ENCODE measurements around the gene ARRB2. TPM values are rescaled to one million over a fixed set of nuclear protein-coding genes. Genes with fewer than 3 reads are reported as not detected.

The ARRB2 gene
- total and polyA plus RNA-seq, 2 of the 4 experiments (the other 2 are of a cell fraction), result 3.9 to 10.6 TPM

DNA sequence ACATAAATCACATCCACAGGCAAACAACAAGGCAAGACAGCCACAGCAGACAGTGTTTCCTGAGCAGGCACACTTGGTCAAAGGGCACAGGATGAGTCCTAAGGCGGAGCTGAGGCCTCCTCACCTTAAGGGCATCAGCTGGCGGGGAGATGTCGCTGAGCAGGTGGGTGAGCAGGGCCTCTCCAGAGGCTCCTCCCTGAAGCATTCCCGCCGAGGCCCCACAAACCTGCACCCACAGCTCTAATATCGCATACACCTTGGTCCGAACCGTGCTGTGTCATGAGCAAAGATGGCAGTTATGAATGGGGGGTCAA, 35.8 kb upstream of the ARRB2 start:
- Histone ChIP-seq H3K18ac (ENCODE audit: low read depth, low read length) (no peak overlapping the region), H3K9me1 (ENCODE audit: insufficient read depth, low read length) (peaks cover 10% of the 10 kb centered on the region), H2AK9ac (replicated peaks; ENCODE audit: low read depth, low read length, poor library complexity) (no peak overlapping the region), H3K27ac (ENCODE audit: insufficient read depth, low read length) (no peak overlapping the region), H3K36me3 (ENCODE audit: control insufficient read depth, insufficient read depth, low read length) (peaks cover 52% of the 10 kb centered on the region), H3K79me1 (ENCODE audit: low read depth in 1 of 2, low read length in 2 of 2) (peaks cover 0 to 1% of the 10 kb centered on the region in 2 experiments; a peak in 2 of 4 replicates), H3K9ac (ENCODE audit: low read depth, low read length) (no peak overlapping the region), H4K20me1 (ENCODE audit: insufficient read depth, low read length) (peaks cover 27% of the 10 kb centered on the region), H3K14ac (replicated peaks; ENCODE audit: low read depth, low read length) (no peak overlapping the region), H2BK15ac (ENCODE audit: low read depth, low read length) (no peak overlapping the region), H2AK5ac (ENCODE audit: low read depth, low read length) (no peak overlapping the region), H3K4me3 (ENCODE audit: insufficient read depth, low read depth, low read length) (no peak overlapping the region), H3K23ac (ENCODE audit: low read depth, low read length) (no peak overlapping the region), H3K56ac (ENCODE audit: extremely low read depth, insufficient read depth, low read length) (no peak overlapping the region), H3K4ac (ENCODE audit: low read depth, low read length) (no peak overlapping the region), H3K9me3 (ENCODE audit: control insufficient read depth, insufficient read depth, low read length) (no peaks in the 10 kb centered on the region), H3K4me1 (ENCODE audit: control insufficient read depth, insufficient read depth, low read length) (peaks cover 9% of the 10 kb centered on the region), H4K8ac (ENCODE audit: low read depth in 2 of 2, low read length in 2 of 2) (no peak overlapping the region), H3K4me2 (ENCODE audit: low read depth, low read length) (no peak overlapping the region), H2BK120ac (ENCODE audit: low read depth, low read length) (no peak overlapping the region), H2BK5ac (ENCODE audit: low read depth, low read length, poor library complexity, severe bottlenecking) (no peak overlapping the region), H2BK20ac (ENCODE audit: low read depth, low read length) (no peak overlapping the region), H3K27me3 (ENCODE audit: control insufficient read depth, insufficient read depth, low read length) (no peaks in the 10 kb centered on the region), H4K91ac (ENCODE audit: insufficient read depth, low read depth, low read length) (no peak overlapping the region), H4K5ac (ENCODE audit: low read depth, low read length) (no peak overlapping the region), H2AFZ (replicated peaks; ENCODE audit: low read length, poor library complexity) (no peak overlapping the region)
- CTCF ChIA-PET, result no interaction called here
- ATAC-seq (ENCODE audit: low read depth) (no peak), DNase-seq (no peak)
- intact Hi-C loops (cut with micrococcal nuclease) (no loop called here), in situ Hi-C loops (cut with MboI; ENCODE audit: low sequenced_read_pairs) (no loop called here), dilution Hi-C loops (cut with HindIII; ENCODE audit: low sequenced_read_pairs, unreplicated experiment) (no loop called here)
- POLR2A ChIA-PET (ENCODE audit: unreplicated experiment), result no interaction called here
- no CpG with 5 or more reads among the region's 8 CpGs for WGBS, 2 experiments (ENCODE audit: extremely low coverage in 2 of 2, insufficient read length in 1 of 2)
- no peak for TF ChIP-seq CEBPB (IDR thresholded peaks at IDR 0.05; ENCODE audit: low read depth, low read length)
- TF ChIP-seq RFX5 (IDR thresholded peaks at IDR 0.05; ENCODE audit: low read depth, low read length), result no peak
- no peak for TF ChIP-seq POLR2A (IDR thresholded peaks at IDR 0.05; ENCODE audit: low read depth, low read length)
- TF ChIP-seq MAZ (IDR thresholded peaks at IDR 0.05; ENCODE audit: borderline replicate concordance, low read depth, low read length), result no peak
- TF ChIP-seq RCOR1 (IDR thresholded peaks at IDR 0.05; ENCODE audit: insufficient replicate concordance, low read length), result no peak
- TF ChIP-seq BHLHE40 (IDR thresholded peaks at IDR 0.05; ENCODE audit: low read depth, low read length), result no peak
- BruUV-seq (replicated peaks), result no TSS peak
